Measurements from ENCODE around the gene CALM3. TPM values are rescaled to one million over a fixed set of nuclear protein-coding genes. Genes with fewer than 3 reads are reported as not detected.

CALM3 gene
- total RNA-seq, 1 donor from 2014 or later, result 84.9 TPM

DNA sequence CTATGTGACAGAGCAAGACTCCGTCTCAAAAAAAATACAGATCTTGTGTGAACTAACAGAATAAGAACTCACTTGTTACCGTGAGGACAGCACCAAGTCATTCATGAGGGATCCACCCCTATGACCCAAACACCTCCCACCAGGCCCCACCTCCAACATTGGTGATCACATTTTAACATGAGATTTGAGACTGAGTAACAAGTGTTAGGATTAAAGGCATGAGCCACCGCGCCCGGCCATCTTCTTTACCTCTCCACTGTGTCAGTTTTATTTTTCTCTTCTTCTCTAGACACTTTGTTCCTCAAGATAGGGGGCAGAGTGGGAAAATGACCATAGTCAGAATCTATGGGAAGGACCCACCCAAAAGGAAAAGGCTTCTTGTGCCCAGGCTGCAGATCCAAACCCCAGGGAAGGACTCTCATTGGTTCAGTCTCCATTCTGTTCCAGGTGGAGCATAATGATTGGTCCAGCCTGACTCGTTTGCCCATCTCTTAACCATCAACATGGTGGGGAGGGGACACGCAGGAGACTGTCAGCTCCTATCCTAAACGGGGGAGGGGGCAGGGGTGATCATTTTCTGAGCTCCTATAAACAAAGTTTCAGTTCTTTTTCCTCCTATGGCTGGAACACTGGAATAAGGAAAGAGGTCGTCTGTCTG is 1.3 kb upstream of the CALM3 start:
- no peak for DNase-seq (ENCODE audit: low read depth in 2 of 2)

DNA sequence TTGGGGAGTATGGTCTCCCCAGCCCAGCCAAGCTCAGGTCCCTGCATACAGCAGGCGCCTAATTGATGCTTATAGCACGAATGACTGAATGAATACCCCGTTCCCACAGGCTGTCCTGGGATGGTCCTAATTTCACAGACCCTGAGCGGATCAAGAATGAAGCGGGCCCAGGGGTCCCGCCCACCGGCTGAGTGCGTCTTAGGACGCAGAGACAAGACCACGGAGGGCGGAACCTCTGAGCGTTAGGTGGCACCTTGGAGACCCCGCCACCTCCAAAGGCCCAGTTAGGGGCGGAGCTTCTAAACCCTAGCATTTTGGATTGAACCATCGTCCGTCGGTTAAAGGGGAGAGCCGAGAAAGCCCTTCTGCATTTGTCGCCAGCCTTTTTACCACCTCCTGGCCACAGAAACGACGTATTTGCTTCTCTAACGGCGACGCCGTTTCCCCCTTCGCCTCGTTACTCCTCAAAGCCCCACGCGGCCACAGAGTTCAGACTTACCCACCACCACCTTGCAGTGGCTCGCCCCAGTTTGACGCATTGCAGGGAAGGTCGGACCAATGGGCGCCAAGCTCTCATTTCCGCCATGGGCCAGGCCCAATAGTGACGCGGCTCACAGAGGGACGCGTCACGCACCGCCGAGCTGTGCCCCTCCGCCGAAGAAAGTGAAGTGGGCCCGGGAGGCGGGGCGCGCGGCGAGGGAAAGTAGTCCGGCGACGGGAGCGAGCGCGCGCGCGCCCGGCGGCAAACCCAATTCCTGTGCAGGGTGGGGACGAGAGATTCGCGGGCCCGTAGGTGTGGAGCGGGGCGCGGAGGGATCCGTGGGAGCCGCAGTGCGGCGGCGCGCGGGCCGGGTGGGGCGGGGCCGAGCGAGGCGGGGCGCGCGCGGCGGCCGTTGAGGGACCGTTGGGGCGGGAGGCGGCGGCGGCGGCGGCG is 479 bp upstream of the CALM3 start:
- DNase-seq (ENCODE audit: low read depth in 2 of 2), result peak; percentile 98 to 99

DNA sequence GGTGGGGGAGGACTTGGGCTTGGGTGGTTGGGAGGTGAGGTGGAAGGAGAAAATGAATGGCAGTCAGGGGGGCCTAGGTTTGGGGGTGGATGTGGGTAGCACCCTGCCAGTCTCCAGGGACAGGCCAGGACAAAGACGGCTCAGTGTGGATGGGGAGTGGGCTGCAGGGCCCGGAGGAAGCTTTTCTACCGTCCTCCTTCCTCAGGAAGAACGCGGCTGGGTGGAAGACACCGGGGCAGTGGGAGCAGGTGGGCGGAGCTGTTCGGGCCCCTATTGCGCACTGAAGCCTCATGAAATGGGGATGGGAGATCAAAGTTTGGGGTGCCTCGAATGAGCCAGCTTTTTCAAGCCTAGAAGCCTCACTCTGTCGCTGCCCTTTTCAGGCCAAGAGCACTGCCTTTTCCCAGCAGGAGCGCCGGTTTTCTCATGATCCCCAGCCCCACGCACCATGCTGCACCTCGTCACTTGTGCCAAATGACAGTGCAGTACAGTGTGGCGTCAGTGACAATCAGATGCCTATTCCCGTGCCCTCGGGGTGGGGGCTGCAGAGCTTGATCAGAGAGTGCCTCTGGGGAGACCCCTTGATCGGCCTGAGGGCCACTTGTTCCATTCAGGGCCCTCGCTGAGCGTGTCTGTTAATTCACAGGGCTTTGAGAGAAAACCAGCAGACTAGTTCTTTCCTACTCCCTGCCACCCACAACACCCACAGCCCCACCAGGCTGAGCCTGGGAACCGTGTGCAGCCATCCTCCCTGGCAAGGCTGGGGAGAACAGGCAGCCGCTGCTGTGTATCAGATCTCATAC is 1.5 kb downstream of the CALM3 start:
- DNase-seq (ENCODE audit: low read depth in 2 of 2), result no peak

- no peak for DNase-seq (ENCODE audit: low read depth in 2 of 2)
These were observed 2.1 kb downstream of the CALM3 start for GRCh38 chr19:46603195-46603637.

DNA sequence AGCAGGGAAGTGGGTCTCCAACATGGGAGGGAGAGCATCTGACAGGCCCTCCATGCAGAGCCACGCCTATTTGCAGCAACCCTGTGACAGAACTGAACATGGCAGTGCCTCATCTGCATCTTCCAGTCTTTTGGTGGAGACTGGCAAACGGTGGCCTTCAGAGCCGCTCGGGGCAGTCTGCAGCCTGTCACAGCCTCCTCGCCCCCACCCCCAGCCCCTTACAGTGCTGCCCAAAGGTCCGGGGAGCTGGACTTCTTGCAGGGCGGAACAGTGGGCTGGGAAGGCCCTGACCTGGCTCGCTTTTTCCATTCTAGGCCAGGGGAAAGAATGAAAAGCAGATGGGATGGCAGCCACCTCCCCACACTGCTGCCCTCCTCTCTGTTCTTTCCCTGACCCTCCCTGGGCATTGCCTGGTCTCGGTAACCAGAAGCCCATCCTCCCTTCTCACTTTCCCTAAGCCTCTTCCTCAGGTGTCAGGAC is 2.7 kb downstream of the CALM3 start:
- no peak for DNase-seq (ENCODE audit: low read depth in 2 of 2)

GRCh38 chr19:46604781-46605355 is 3.7 kb downstream of the CALM3 start:
- no peak for DNase-seq (ENCODE audit: low read depth in 2 of 2)

DNA sequence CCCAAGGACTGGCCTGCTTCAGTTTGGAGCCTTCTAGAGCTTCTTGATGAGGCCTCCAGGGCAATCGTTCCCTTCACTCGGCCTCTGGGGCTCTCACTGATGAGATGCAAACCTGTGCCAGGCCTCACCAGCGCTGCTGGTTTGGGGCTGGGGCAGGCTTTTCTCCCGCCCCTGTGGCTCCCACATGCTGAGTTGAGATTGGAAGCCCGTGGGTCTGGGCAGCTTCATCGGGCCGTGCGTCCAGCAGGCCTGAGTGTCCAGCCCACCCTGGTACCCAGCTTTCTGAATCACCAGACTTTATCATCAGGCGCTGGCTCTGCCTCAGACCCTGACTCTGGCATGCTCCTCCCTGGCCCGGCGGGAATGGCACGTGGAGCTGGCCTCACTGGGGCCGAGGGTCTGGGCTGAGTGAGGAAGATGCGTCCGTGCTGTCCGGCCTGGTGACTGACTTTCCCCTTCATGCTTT is 4.3 kb downstream of the CALM3 start:
- no peak for DNase-seq (ENCODE audit: low read depth in 2 of 2)

DNA sequence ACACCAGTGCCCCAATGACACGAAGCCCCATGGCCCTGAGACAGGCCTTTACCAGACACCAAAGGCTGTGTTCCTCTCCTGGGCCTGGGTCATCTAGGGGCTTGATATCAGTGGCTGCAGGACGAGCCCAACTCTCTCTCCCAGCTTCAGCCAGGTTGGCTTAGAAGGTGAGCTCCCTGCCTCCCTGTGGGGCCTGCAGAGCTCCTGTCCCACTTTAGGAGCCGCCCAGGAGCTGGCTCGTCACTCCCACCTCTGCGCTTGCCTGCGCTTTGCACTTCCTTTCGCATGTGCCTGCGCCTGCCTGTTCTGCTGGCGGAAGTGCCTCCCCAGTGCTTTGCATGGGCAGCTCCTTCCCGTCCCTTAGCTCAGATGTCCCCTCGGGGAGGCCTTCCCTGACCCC is 4.9 kb downstream of the CALM3 start:
- no peak for DNase-seq (ENCODE audit: low read depth in 2 of 2)

GRCh38 chr19:46606681-46607447 is 5.7 kb downstream of the CALM3 start:
- no peak for DNase-seq (ENCODE audit: low read depth in 2 of 2)

DNA sequence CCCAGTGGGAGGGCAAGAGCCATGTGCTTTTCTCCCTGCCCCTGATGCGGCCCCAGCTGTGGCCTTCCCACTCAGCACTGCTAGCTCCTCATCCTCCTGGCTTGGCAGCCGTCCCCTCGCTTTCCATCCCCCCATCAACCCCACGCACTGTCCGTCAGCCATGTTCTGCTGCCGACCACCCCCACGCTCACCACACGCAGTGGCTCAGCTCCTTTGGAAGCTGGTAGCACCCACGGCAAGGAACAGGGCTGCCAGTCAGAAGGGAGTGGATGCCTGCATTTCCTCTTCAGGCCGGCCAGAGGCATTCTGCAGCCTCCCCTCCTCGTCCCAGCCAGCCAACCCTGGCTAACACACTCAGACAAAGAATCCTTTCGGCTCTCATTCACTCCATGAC is 6.3 kb downstream of the CALM3 start:
- DNase-seq (ENCODE audit: low read depth in 2 of 2), result no peak

- no peak for DNase-seq (ENCODE audit: low read depth in 2 of 2)
These were observed 7.0 kb downstream of the CALM3 start for GRCh38 chr19:46608178-46608577.

GRCh38 chr19:46608581-46609345 is 7.6 kb downstream of the CALM3 start:
- DNase-seq (ENCODE audit: low read depth in 2 of 2), result no peak

- DNase-seq (ENCODE audit: low read depth in 2 of 2), result no peak
These were observed 8.6 kb downstream of the CALM3 start for GRCh38 chr19:46609511-46610412.

DNA sequence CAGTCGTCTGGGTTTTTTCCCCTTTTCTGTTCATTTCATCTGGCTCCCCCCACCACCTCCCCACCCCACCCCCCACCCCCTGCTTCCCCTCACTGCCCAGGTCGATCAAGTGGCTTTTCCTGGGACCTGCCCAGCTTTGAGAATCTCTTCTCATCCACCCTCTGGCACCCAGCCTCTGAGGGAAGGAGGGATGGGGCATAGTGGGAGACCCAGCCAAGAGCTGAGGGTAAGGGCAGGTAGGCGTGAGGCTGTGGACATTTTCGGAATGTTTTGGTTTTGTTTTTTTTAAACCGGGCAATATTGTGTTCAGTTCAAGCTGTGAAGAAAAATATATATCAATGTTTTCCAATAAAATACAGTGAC is 9.3 kb downstream of the CALM3 start:
- no peak for DNase-seq (ENCODE audit: low read depth in 2 of 2)

DNA sequence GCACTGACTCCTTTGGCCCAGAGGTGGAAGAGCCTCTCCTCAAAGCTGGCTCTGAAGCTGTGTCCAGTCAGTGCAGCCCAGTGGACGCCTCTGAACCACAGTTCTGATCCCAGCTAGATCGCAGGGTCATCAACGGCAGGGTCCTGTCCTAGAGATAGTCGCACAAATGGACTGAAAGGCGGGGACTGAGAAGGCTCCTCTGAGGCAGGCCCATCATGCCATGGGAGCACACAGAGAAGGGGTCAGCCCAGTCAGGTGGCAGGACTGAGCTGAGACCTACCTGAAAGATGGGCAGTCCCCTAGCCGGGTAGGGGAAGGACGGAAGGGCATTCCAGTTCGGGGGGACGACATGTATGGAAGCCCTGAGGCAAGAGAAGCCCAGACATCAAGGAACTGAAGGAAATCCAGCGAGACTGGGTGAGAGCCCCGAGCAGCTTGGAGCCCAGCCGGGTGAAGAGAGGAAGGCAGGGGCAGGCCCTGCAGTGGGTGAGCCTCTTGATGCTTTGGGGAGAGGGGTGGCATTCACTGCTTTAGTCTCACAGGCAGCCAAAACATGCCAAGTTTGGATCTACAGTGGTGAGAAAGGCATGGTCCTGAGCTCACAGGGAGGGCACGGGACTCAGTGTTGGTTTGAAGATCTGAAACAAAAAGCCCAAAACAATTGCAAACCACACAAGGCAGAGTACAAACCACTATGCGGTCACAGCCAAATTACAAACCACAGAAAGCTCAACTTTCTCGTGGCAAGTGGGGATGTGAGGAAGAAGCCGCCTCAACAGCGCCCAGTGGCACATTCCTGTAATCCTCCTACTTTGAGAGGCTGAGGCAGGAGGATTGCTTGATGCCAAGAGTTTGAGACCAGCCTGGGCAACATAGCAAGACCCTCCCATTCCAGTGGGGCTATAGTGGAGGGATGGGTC is 10.0 kb downstream of the CALM3 start:
- DNase-seq (ENCODE audit: low read depth in 2 of 2), result no peak

- no peak for DNase-seq (ENCODE audit: low read depth in 2 of 2)
These were observed 10.6 kb downstream of the CALM3 start for GRCh38 chr19:46611776-46612175.

GRCh38 chr19:46613525-46613924 is 12.4 kb downstream of the CALM3 start:
- DNase-seq (ENCODE audit: low read depth in 2 of 2), result no peak
